ENCODE results near the gene RAD51D.

Gene RAD51D

GRCh38 chr17:35163886-35164285 is 44.2 kb upstream of the RAD51D start:
- TF ChIP-seq NFIC (IDR thresholded peaks at IDR 0.05): no peak
- no peak for TF ChIP-seq USF1 (IDR thresholded peaks at IDR 0.05)
- TF ChIP-seq EP300 (IDR thresholded peaks at IDR 0.05; ENCODE audit: borderline replicate concordance): no peak
- TF ChIP-seq TAF1 (IDR thresholded peaks at IDR 0.05; ENCODE audit: low read depth): no peak
- TF ChIP-seq MAX (IDR thresholded peaks at IDR 0.05): no peak

- TF ChIP-seq MAX (IDR thresholded peaks at IDR 0.05): no peak
- no peak for TF ChIP-seq TAF1 (IDR thresholded peaks at IDR 0.05; ENCODE audit: low read depth)
- no peak for TF ChIP-seq NFIC (IDR thresholded peaks at IDR 0.05)
- no peak for TF ChIP-seq YY1 (IDR thresholded peaks at IDR 0.05; ENCODE audit: low read depth)
- no peak for TF ChIP-seq REST (IDR thresholded peaks at IDR 0.05; ENCODE audit: low read depth)
These were observed 43.1 kb upstream of the RAD51D start for GRCh38 chr17:35162755-35163154.

GRCh38 chr17:35161281-35161761 is 41.7 kb upstream of the RAD51D start:
- no peak for TF ChIP-seq NFIC (IDR thresholded peaks at IDR 0.05)

GRCh38 chr17:35160354-35161201 is 40.9 kb upstream of the RAD51D start:
- no peak for TF ChIP-seq YY1 (IDR thresholded peaks at IDR 0.05; ENCODE audit: low read depth)
- no peak for TF ChIP-seq EGR1 (IDR thresholded peaks at IDR 0.05)
- no peak for TF ChIP-seq USF1 (IDR thresholded peaks at IDR 0.05)
- TF ChIP-seq ZBTB7A (IDR thresholded peaks at IDR 0.05; ENCODE audit: low read depth): no peak
- TF ChIP-seq NFIC (IDR thresholded peaks at IDR 0.05): no peak
- TF ChIP-seq TAF1 (IDR thresholded peaks at IDR 0.05; ENCODE audit: low read depth): no peak

- TF ChIP-seq RAD21 (IDR thresholded peaks at IDR 0.05; ENCODE audit: low read depth) (no peak), ZBTB7A (IDR thresholded peaks at IDR 0.05; ENCODE audit: low read depth) (no peak), CEBPB (IDR thresholded peaks at IDR 0.05) (no peak), REST (IDR thresholded peaks at IDR 0.05; ENCODE audit: low read depth) (no peak), FOXM1 (IDR thresholded peaks at IDR 0.05; ENCODE audit: borderline replicate concordance, low read depth) (no peak), TAF1 (IDR thresholded peaks at IDR 0.05; ENCODE audit: low read depth) (no peak)
These were observed 40.3 kb upstream of the RAD51D start for GRCh38 chr17:35159940-35160339.

GRCh38 chr17:35155246-35155645 is 35.6 kb upstream of the RAD51D start:
- TF ChIP-seq USF1 (IDR thresholded peaks at IDR 0.05): no peak

All from Ishikawa (cell line).